Prostate gland (tissue), 2 donors: Measurements from ENCODE around the gene PLA2R1.

Source experiments
- POLR2A ChIP-seq: fragments of 450-650 bp; IDR thresholded peaks from one replicate; pipeline ENCODE4 v1.6.1; 2016; ENCODE audit warnings: antibody characterized with exemption, mild to moderate bottlenecking
- POLR2AphosphoS5 ChIP-seq: sonication (generic); formaldehyde crosslinking; IDR thresholded peaks from one replicate; pipeline ENCODE4 v1.6.1; 2017; ENCODE audit warnings: antibody characterized with exemption
- TF ChIP-seq, protein P1 (sequence below), 4 experiments: fragments of 200-600 bp in 2 of 4; fragments of 450-650 bp in 2 of 4; sonication (generic) in 2 of 4; IDR thresholded peaks; 1 replicate in 3 of 4; 2 replicates in 1 of 4; pipeline ENCODE4 v1.5.1; 2016 to 2019; ENCODE audit warnings: antibody characterized with exemption in 4 of 4, mild to moderate bottlenecking in 2 of 4, moderate library complexity in 2 of 4

DNA sequence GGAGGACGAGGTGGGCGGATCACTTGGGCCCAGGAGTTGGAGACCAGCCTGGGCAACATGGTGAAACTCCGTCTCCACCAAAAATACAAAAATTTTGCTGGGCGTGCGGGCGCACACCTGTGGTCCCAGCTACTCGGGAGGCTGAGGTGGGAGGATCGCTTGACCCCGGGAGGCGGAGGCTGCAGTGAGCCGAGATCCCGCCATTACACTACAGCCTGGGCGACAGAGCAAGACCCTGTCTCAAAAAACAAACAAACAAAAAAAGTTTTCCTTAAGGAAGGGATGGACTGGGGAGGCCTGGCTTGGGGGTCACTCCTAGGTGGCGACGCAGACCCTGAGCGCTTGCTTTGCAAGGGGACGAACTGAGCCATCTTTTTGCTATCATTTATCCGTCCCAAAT, 882 bp downstream of the PLA2R1 start:
- TF ChIP-seq, protein P1, sequence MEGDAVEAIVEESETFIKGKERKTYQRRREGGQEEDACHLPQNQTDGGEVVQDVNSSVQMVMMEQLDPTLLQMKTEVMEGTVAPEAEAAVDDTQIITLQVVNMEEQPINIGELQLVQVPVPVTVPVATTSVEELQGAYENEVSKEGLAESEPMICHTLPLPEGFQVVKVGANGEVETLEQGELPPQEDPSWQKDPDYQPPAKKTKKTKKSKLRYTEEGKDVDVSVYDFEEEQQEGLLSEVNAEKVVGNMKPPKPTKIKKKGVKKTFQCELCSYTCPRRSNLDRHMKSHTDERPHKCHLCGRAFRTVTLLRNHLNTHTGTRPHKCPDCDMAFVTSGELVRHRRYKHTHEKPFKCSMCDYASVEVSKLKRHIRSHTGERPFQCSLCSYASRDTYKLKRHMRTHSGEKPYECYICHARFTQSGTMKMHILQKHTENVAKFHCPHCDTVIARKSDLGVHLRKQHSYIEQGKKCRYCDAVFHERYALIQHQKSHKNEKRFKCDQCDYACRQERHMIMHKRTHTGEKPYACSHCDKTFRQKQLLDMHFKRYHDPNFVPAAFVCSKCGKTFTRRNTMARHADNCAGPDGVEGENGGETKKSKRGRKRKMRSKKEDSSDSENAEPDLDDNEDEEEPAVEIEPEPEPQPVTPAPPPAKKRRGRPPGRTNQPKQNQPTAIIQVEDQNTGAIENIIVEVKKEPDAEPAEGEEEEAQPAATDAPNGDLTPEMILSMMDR (IDR thresholded peaks at IDR 0.05) = no peak
- TF ChIP-seq POLR2A = no peak
- TF ChIP-seq POLR2AphosphoS5 = no peak
